Measurements from ENCODE around the gene MFSD2B. TPM values are rescaled to one million over a fixed set of nuclear protein-coding genes. Genes with fewer than 3 reads are reported as not detected.

Gene MFSD2B
- total RNA-seq, 2 experiments from 2014 or later, result 0.28 to 0.30 TPM

DNA sequence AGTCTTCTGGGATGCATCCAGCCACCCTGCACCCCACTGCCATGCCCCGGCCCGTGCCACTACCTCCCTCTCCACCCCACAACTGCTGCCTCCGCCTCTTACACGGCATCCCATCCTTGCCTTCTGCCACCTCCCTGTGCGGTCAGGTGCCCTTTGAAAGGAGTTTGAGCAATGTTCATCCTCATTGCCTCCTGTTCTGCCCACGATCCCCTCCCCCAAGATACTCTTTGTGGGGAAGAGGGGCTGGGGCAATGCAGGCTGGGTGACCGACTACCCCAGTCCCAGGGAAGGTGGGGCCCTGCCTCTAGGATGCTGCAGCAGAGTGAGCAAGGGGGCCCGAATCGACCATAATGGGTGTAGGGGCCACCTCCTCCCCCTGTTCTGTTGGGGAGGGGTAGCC, 8.4 kb downstream of the MFSD2B start:
- H3K9me3 ChIP-seq (ENCODE audit: control insufficient read depth in 1 of 2, insufficient read depth in 1 of 2, low read length in 2 of 2), result no peaks in the 10 kb centered on the region
- peaks cover 7% of the 10 kb centered on the region for H3K36me3 ChIP-seq (ENCODE audit: insufficient read depth, low read length)
- Mint-ChIP-seq H3K4me1 (ENCODE audit: low read depth) (no peaks in the 10 kb centered on the region), H3K9me3 (no peaks in the 10 kb centered on the region), H3K27me3 (peaks cover 8% of the 10 kb centered on the region), H3K36me3 (ENCODE audit: low read depth) (peaks cover 13% of the 10 kb centered on the region), H3K27ac (no peak overlapping the region), H3K4me3 (no peak overlapping the region)
- CTCF ChIA-PET, result no interaction called here
- no peaks in the 10 kb centered on the region for H3K27me3 ChIP-seq (ENCODE audit: control insufficient read depth in 1 of 2, insufficient read depth in 2 of 2, low read length in 2 of 2)
- TF ChIP-seq, protein P1, sequence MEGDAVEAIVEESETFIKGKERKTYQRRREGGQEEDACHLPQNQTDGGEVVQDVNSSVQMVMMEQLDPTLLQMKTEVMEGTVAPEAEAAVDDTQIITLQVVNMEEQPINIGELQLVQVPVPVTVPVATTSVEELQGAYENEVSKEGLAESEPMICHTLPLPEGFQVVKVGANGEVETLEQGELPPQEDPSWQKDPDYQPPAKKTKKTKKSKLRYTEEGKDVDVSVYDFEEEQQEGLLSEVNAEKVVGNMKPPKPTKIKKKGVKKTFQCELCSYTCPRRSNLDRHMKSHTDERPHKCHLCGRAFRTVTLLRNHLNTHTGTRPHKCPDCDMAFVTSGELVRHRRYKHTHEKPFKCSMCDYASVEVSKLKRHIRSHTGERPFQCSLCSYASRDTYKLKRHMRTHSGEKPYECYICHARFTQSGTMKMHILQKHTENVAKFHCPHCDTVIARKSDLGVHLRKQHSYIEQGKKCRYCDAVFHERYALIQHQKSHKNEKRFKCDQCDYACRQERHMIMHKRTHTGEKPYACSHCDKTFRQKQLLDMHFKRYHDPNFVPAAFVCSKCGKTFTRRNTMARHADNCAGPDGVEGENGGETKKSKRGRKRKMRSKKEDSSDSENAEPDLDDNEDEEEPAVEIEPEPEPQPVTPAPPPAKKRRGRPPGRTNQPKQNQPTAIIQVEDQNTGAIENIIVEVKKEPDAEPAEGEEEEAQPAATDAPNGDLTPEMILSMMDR (IDR thresholded peaks at IDR 0.05), result no peak
- no peak overlapping the region for H3K4me3 ChIP-seq (ENCODE audit: low read length)
- H3K27ac ChIP-seq (ENCODE audit: low read depth in 1 of 2, low read length in 2 of 2), result no peak overlapping the region
- no peaks in the 10 kb centered on the region for H3K4me1 ChIP-seq (ENCODE audit: insufficient read depth, low read length)
- ATAC-seq (ENCODE audit: poor library complexity) (no peak), DNase-seq (no peak)
- POLR2A ChIA-PET, result no interaction called here
- intact Hi-C loops (cut with DNase I, micrococcal nuclease), result no loop called here

DNA sequence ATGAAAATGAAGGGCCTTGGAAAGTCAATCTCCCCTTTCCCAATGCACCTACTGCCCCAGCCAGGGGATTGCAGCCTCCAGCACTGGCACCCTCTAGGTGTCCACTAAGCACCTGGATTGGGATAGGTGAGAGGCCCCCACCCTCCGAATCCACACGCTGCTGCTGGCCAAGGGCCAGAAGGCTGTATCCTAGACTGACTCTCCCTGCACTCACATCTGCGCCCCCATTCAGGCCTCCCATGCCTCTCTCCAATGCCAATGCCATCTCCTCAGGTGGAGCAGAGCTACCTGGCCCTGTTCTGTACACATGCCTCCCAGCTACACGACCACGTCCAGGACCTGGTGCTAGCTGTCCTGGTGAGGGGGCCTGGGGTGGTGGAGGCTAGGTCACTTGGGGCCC, 9.8 kb downstream of the MFSD2B start:
- H3K4me1 Mint-ChIP-seq (ENCODE audit: low read depth), result no peaks in the 10 kb centered on the region
- H3K27me3 Mint-ChIP-seq, result no peaks in the 10 kb centered on the region
- CTCF ChIA-PET, result no interaction called here
- ATAC-seq (ENCODE audit: poor library complexity) (no peak), DNase-seq (no peak)
- H3K4me1 ChIP-seq (ENCODE audit: insufficient read depth, low read length), result no peaks in the 10 kb centered on the region
- H3K4me3 Mint-ChIP-seq, result no peak overlapping the region
- intact Hi-C loops (cut with DNase I, micrococcal nuclease), result no loop called here
- TF ChIP-seq, protein P1 (IDR thresholded peaks at IDR 0.05), result no peak
- no peaks in the 10 kb centered on the region for H3K9me3 Mint-ChIP-seq
- H3K27ac Mint-ChIP-seq, result no peak overlapping the region
- POLR2A ChIA-PET, result no interaction called here
- no peaks in the 10 kb centered on the region for H3K9me3 ChIP-seq (ENCODE audit: control insufficient read depth in 1 of 2, insufficient read depth in 1 of 2, low read length in 2 of 2)
- H3K36me3 ChIP-seq (ENCODE audit: insufficient read depth, low read length), result peaks cover 7% of the 10 kb centered on the region
- no peaks in the 10 kb centered on the region for H3K27me3 ChIP-seq (ENCODE audit: control insufficient read depth in 1 of 2, insufficient read depth in 2 of 2, low read length in 2 of 2)
- no peak overlapping the region for H3K4me3 ChIP-seq (ENCODE audit: low read length)
- H3K36me3 Mint-ChIP-seq (ENCODE audit: low read depth), result peaks cover 23% of the 10 kb centered on the region
- H3K27ac ChIP-seq (ENCODE audit: low read depth in 1 of 2, low read length in 2 of 2), result no peak overlapping the region

DNA sequence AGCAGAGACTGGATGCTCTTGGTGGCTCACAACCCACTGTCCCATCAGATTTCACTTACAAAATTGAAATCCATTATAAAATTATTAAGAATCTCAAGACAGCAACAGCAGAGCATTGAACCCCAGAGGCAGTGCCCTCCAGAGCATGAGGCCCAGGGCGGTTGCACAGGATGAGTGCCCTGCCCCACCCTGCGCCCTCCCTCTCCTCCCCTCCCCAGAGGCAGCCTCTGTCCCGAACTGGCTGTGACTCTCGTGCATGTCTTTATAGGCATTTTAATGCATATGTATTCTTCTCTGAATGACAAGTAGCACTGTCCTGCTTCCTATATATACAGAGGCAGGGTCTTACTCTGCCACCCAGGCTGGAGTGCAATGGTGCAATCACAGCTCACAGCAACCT, 10.4 kb downstream of the MFSD2B start:
- Histone ChIP-seq H3K9me3 (ENCODE audit: control insufficient read depth in 1 of 2, insufficient read depth in 1 of 2, low read length in 2 of 2) (no peaks in the 10 kb centered on the region), H3K4me3 (ENCODE audit: low read length) (no peak overlapping the region), H3K4me1 (ENCODE audit: insufficient read depth, low read length) (no peaks in the 10 kb centered on the region), H3K27ac (ENCODE audit: low read depth in 1 of 2, low read length in 2 of 2) (no peak overlapping the region), H3K27me3 (ENCODE audit: control insufficient read depth in 1 of 2, insufficient read depth in 2 of 2, low read length in 2 of 2) (no peaks in the 10 kb centered on the region), H3K36me3 (ENCODE audit: insufficient read depth, low read length) (peaks cover 12% of the 10 kb centered on the region)
- H3K4me3 Mint-ChIP-seq, result no peak overlapping the region
- ATAC-seq (ENCODE audit: poor library complexity), result no peak
- POLR2A ChIA-PET, result no interaction called here
- H3K9me3 Mint-ChIP-seq, result no peaks in the 10 kb centered on the region
- CTCF ChIA-PET, result no interaction called here
- TF ChIP-seq, protein P1 (IDR thresholded peaks at IDR 0.05), result no peak
- no peaks in the 10 kb centered on the region for H3K27me3 Mint-ChIP-seq
- peaks cover 28% of the 10 kb centered on the region for H3K36me3 Mint-ChIP-seq (ENCODE audit: low read depth)
- H3K4me1 Mint-ChIP-seq (ENCODE audit: low read depth), result no peaks in the 10 kb centered on the region
- DNase-seq, result no peak
- no peak overlapping the region for H3K27ac Mint-ChIP-seq
- intact Hi-C loops (cut with DNase I, micrococcal nuclease), result no loop called here
